ENCODE results near the gene CAP1. TPM values are rescaled to one million over a fixed set of nuclear protein-coding genes. Genes with fewer than 3 reads are reported as not detected.

CAP1 gene
- 367 and 376 TPM in 2 replicates for total RNA-seq
- long read RNA-seq, transcript CAP1-201 (13 exons, 2,592 nt) = minor isoform, 22 of 445 reads
- long read RNA-seq, transcript CAP1-203 (13 exons, 3,105 nt) = minor isoform, 62 of 445 reads
- long read RNA-seq, transcript CAP1-206 (13 exons, 2,217 nt) = major isoform, 167 of 445 reads
- long read RNA-seq, transcript CAP1-202 (13 exons, 1,496 nt) = minor isoform, 60 of 445 reads
- long read RNA-seq, partial matches to known transcripts = 47 of 445 reads
- long read RNA-seq, other reads (novel, unspliced or antisense) = 70 of 445 reads

GRCh38 chr1:40040511-40041465 is at the start of gene CAP1:
Gene CAP1 (plus strand): TSS chr1:40040729. CDS start chr1:40059347, 18,618 bp downstream.
- H3K27me3 Mint-ChIP-seq (ENCODE audit: unreplicated experiment) = no peaks in the 10 kb centered on the region
- H3K4me3 Mint-ChIP-seq (ENCODE audit: unreplicated experiment) = peak within 1 kb of the TSS; percentile 98
- H3K36me3 Mint-ChIP-seq (ENCODE audit: unreplicated experiment) = peaks cover 9% of the 10 kb centered on the region
- peak within 1 kb of the TSS; percentile 100 for H3K27ac Mint-ChIP-seq (ENCODE audit: unreplicated experiment)
- DNase-seq (ENCODE audit: extremely low spot score, unreplicated experiment) = peak; percentile 100
- peaks cover 51% of the 10 kb centered on the region for H3K4me1 Mint-ChIP-seq (ENCODE audit: unreplicated experiment)
- no peak for TF ChIP-seq CTCF (IDR thresholded peaks at IDR 0.05)
- no peaks in the 10 kb centered on the region for H3K9me3 Mint-ChIP-seq (ENCODE audit: unreplicated experiment)

- H3K4me1 Mint-ChIP-seq (ENCODE audit: unreplicated experiment) = no peaks in the 10 kb centered on the region
- DNase-seq (ENCODE audit: extremely low spot score, unreplicated experiment) = no peak
Measured at GRCh38 chr1:39992234-39992633, 48.3 kb upstream of the CAP1 start.

GRCh38 chr1:39992888-39993287 is 47.6 kb upstream of the CAP1 start:
- no peaks in the 10 kb centered on the region for H3K9me3 Mint-ChIP-seq (ENCODE audit: unreplicated experiment)
- H3K27ac Mint-ChIP-seq (ENCODE audit: unreplicated experiment) = no peak overlapping the region
- DNase-seq (ENCODE audit: extremely low spot score, unreplicated experiment) = no peak
- no peaks in the 10 kb centered on the region for H3K36me3 Mint-ChIP-seq (ENCODE audit: unreplicated experiment)
- peaks cover 6% of the 10 kb centered on the region for H3K27me3 Mint-ChIP-seq (ENCODE audit: unreplicated experiment)
- H3K4me3 Mint-ChIP-seq (ENCODE audit: unreplicated experiment) = no peak overlapping the region
- no peak for TF ChIP-seq CTCF (IDR thresholded peaks at IDR 0.05)
- no peaks in the 10 kb centered on the region for H3K4me1 Mint-ChIP-seq (ENCODE audit: unreplicated experiment)

More at GRCh38 chr1:39992234-39992633, 48.3 kb upstream of the CAP1 start:
- no peak for TF ChIP-seq CTCF (IDR thresholded peaks at IDR 0.05)
- Mint-ChIP-seq H3K27me3 (ENCODE audit: unreplicated experiment) (peaks cover 6% of the 10 kb centered on the region), H3K36me3 (ENCODE audit: unreplicated experiment) (no peaks in the 10 kb centered on the region), H3K4me3 (ENCODE audit: unreplicated experiment) (no peak overlapping the region), H3K9me3 (ENCODE audit: unreplicated experiment) (no peaks in the 10 kb centered on the region), H3K27ac (ENCODE audit: unreplicated experiment) (no peak overlapping the region)

GRCh38 chr1:39995973-39996393 is 44.5 kb upstream of the CAP1 start:
- peaks cover 6% of the 10 kb centered on the region for H3K27me3 Mint-ChIP-seq (ENCODE audit: unreplicated experiment)
- H3K4me1 Mint-ChIP-seq (ENCODE audit: unreplicated experiment) = no peaks in the 10 kb centered on the region
- DNase-seq (ENCODE audit: extremely low spot score, unreplicated experiment) = no peak
- no peak overlapping the region for H3K4me3 Mint-ChIP-seq (ENCODE audit: unreplicated experiment)
- H3K27ac Mint-ChIP-seq (ENCODE audit: unreplicated experiment) = no peak overlapping the region
- no peak for TF ChIP-seq CTCF (IDR thresholded peaks at IDR 0.05)
- H3K9me3 Mint-ChIP-seq (ENCODE audit: unreplicated experiment) = no peaks in the 10 kb centered on the region
- H3K36me3 Mint-ChIP-seq (ENCODE audit: unreplicated experiment) = no peaks in the 10 kb centered on the region
